Measurements from ENCODE around the gene TEX261.
"Not testable (repeated sequence)": the region's sequence is repeated elsewhere in the genome, so short reads cannot be mapped to it uniquely, and the experiment has no call there.

The TEX261 gene

DNA sequence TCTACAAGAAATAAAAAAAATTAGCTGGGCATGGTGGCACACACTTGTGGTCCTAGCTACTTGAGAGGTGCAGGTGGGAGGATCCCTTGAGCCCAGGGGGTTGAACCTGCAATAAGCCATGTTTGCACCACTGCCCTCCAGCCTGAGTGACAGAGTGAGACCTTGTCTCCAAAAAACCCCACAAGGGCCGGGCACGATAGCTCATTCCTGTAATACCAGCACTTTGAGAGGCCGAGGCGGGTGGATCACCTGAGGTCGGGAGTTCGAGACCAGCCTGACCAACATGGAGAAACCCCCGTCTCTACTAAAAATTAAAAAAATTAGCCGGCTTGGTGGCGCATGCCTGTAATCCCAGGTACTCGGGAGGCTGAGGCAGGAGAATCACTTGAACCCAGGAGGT, 5.3 kb upstream of the TEX261 start:
- DNase-seq = not testable (repeated sequence)

DNA sequence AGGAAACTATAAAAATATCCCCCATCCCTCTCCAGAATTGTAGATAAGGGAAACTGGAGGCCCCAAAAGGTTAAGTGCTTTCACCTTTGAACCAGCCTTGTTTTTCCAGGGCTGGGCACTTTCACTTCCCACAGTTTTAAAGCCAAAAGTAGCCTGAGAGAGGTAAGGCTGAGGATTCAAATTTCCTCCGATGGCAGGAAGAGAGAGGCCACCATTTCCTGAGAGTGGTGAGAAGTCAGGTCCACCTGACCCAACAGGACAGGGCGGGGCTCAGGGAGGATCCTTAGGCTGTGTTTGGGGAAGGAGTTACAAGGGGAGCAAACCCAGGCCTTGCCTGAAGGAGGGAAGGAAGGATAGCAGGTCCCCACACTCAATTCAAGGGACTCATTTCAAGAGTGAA, 4.7 kb upstream of the TEX261 start:
- DNase-seq = no peak

DNA sequence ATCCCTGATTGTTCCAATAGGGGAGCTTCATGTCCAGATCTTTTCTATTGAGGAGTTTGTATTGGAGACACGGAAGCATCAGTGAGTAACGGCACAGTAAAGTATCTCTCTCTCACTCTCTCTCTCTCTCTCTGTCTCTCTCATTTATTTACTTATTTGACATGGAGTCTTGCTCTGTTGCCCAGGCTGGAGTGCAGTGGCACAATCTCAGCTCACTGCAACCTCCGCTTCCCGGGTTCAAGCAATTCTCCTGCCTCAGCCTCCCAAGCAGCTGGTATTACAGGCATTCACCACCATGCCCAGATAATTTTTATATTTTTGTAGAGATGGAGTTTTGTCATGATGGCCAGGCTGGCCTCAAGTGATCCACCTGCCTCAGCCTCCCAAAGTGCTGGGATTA, 4.2 kb upstream of the TEX261 start:
- not testable (repeated sequence) for DNase-seq

- DNase-seq = no peak
These were observed 705 bp upstream of the TEX261 start for GRCh38 chr2:70995426-70995729.

GRCh38 chr2:70994009-70994698, 519 bp downstream of the TEX261 start:
- DNase-seq = no peak

DNA sequence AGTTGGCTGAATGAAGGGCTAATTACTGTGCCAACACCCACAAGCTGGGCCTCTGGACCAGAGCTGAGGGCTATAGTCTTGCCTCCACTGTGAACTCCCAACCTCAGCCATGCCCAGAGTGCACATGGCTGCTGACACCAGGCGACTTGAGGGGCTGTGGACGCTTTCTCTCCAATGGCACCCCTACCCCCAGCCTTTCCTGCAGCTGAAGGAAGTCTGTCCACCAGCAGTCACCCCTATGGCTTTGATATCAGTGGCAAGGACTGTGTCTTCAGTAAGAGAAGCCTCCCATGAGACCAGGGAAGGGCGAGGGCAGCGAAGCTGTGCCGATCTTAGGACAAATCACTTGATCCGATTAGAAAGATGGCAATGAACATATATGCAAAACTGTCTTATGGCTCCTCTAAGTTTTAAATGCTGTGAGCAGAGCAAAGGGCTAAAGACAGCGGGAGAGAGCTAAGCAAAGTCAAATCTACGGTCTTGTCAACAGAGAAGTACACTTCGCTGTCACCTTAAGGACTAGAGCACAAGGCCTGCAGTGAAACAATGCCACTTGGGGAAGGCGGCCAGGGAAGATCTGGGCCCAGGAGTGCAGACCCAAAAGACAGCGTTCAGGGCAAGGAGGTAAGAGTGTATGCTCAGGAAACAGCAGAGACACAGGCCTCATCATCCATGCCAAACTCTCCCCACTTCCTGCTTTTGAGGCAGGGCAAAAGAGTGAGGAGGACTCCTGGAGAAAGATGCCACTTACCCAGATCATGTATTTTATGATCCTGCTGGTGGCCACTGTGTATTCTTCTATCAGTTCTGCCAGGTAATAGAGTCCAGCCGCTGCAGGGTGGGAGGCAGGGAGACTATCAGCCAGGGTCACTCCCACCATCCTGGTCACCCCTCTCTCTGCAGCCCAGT, 1.5 kb downstream of the TEX261 start:
- no peak for DNase-seq

DNA sequence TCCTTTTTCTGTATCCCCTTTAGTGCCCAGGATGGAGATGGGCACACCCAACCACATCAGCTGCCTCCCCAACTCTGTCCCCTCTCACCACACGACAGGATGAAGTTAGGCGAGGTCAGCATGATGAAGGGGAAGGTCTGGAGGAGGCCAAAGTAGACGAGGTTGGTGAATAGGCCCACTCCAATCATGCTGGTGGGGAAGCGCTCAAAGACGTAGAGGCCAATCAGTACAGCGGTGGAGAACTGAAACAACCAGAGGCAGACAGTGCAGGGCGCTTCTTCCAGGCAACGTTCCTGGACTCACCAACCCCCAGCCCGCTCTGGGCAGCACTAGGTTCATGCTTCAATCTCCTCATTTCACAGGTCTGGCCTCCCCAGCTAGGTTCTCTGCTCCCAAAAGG, 2.9 kb downstream of the TEX261 start:
- no peak for DNase-seq

GRCh38 chr2:70991142-70991541, 3.5 kb downstream of the TEX261 start:
- no peak for DNase-seq

GRCh38 chr2:70990216-70990615, 4.5 kb downstream of the TEX261 start:
- no peak for DNase-seq

DNA sequence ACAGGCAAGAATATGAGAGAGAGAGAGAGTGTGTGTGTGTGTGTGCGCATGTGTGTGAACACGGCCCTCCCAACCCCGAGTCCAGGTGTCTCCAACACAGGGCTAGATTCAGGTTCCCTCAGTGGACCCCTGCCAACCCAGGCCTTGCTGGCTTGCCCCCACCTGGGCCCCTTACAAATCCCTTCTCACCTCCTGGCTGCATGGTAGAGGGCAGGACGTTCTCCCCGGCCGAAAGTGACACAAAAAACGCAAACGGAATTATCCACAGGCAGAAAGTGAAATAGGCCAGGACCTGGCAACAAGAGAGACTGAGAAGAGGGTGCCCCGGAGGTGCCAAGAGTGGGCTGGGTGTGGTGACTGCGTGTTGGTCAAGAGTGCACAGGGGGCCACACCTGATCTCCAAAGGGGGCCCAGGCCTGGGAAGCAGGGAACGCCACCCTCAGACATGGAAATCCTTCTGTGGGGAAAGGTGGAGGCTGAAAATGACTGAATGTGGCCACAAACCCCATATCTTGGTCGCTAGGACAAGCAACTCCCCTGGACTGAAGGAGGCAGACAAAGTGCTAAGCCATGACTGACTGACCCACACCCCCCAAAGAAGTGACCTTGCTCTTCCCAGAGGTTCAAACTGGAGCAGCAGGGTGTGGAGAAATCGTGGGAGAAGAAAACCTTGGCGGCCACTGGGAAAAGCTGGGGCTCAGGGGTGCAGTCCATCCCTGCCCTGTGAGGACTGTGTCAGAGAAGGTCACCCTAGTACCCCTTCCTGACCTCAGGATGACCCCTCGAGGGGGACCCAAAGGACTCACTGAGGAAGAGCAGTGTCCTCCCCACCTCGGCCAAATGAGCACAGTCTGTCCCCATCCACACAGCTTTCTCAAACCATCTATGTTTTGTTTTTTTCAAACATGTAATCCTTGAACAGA, 5.7 kb downstream of the TEX261 start:
- DNase-seq = no peak

DNA sequence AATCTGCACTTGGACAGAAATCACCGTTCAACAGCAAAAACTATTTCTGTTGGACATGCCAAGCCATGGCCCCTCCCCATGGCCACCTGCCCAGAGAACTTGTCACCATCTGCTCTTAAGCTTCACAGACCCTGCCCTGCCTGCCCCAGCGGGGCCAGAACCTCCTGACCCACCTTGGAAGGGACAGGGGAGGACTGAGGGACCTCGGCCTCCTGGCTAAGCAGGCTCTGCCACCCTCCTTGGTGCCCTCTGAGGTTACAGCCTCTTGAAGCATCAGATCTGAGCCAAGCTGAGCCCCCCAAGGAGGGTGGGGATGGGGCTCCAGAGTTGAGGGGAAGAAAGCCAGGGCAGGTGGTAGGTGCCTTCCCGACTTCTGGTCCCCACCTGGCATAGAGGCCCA, 6.5 kb downstream of the TEX261 start:
- peak; percentile 2 for DNase-seq

GRCh38 chr2:70987386-70987785, 7.3 kb downstream of the TEX261 start:
- peak; percentile 2 for DNase-seq

GRCh38 chr2:70986499-70987189, 8.0 kb downstream of the TEX261 start:
- DNase-seq = peak; percentile 2

DNA sequence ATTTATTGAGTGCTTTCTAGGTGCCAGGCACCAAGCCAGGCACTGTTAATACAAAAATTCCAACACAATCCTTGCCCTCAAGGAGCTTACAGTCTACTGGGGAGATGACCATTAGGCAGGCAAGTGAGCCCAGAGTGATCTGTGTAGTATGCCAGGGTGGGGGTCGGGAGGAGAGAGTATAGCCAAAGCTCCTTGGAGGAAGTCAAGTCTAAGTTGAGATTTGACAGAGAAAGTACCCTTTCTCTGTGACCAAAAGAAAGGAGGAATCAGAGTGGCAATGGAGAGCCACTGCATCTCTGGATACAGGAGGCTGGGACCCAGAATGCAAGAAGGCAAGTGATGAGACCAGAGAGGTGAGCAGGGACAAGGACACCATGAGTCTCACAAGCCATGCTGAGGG, 8.7 kb downstream of the TEX261 start:
- DNase-seq = peak; percentile 1

GRCh38 chr2:70985283-70985688, 9.4 kb downstream of the TEX261 start:
- DNase-seq = no peak

DNA sequence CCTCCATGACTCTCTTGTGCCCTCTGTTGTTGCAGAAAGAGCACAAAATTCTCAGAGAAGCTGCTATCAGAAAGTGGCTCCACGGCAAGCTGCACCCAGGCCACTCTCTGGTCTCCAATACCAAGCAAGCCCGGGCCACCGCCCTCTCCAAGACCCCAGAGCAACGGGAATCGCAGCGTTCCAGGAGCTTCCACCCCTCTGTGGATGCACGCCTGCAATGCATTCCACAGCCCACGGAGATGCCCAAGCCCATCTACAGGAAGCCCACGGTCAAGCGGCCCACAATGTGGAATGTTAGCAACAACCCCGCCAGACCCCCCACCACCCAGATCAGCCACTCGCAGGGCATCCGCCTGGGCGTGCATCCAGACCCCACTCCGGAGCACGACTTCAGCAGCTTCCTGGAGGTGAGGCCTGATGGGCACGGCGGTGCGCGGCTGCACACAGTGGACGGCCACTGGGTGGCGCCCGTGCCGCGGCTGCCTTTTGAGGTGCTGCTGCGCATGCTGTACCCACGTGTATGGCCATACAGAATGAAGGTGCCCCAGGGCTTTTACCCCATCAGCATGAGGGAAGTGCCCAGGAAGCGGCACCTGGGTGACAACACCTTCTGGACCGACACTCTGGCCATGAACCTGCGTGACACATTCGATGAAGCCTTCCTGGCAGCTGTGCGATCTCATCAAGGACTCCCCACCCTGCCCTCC, 9.9 kb downstream of the TEX261 start:
- DNase-seq = peak; percentile 70

DNA sequence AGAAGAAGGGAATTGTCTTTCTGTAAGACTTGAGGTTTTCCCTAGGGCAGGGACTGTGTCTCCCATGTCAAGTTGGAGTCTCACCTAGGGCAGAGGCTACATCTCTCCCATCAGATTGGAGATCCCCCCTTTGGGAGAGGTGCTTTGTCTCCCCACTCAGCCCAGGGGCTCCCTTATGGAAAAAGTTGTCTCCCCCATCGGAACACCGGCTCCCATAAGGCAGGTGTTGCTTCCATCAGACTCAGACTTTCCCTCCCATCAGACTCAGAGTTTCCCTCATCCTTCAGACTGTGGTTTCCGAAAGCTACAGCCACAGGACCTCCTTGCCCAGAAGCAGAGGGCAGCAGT, 10.5 kb downstream of the TEX261 start:
- DNase-seq = peak; percentile 3

GRCh38 chr2:70983506-70984227, 11.0 kb downstream of the TEX261 start:
- no peak for DNase-seq

GRCh38 chr2:70982971-70983370, 11.7 kb downstream of the TEX261 start:
- no peak for DNase-seq

DNA sequence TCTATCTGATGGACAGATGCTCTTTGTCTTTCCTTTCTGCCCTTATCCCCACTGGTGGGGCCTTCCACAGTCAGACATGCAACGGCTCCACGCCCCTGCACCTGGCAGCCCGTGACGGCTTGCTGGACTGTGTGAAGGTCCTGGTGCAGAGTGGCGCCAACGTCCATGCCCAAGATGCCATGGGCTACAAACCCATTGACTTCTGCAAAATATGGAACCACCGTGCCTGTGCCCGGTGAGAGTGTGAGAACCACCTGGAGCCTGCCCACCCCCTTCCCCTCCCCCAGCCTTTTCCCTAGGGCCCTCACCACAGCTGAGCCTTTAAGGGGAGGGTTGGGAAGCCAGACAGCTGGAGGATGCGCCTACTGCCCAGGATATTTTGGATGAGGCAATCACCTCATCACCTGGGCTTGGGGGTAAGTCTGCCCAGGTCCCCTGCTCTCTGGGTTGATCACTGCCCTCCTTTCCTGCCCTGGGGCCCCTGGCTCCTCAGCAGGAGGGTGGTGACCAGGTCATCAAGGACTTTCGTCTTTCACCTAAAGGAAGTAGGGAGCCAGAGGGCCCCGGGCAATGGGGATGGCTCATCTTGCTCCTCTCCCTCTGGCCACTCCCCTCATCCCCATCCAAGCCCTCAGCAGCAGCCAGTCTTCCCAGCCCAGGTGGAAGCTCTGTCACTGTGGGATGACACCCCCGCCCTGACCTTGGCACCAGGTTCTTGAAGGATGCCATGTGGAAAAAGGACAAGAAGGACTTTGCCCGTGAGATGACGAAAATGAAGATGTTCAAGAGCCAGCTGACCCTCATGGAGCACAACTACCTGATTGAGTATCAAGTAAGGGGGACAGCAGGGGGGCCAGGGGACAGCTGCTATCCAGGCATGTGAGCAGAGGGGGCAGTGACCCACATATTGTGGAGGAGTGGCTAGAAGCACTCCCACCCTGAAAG, 12.5 kb downstream of the TEX261 start:
- DNase-seq = no peak

Measured in activated CD4-positive, alpha-beta T cell treated with anti-CD3 and anti-CD28 coated beads for 1 hour (primary cell).